ENCODE results near the gene GNG12. TPM values are rescaled to one million over a fixed set of nuclear protein-coding genes. Genes with fewer than 3 reads are reported as not detected.
A peak's percentile ranks its signal among the peaks of the same experiment; 100 is the strongest.

The GNG12 gene
- total RNA-seq, 2 experiments from 2014 or later = 0.05 TPM

- POLR2A ChIA-PET = interaction anchor here (3.4 to 4.2 kb wide), 2 partner anchors 12 to 50 kb away, joined by 16 to 67 read pairs; no protein-coding TSS in a partner anchor
These were observed 145.6 kb downstream of the GNG12 start for GRCh38 chr1:67687649-67688048.

GRCh38 chr1:67687198-67687545, 146.1 kb downstream of the GNG12 start:
- no peak for DNase-seq
- Mint-ChIP-seq H3K36me3 (ENCODE audit: low read depth) (peaks cover 31% of the 10 kb centered on the region), H3K27ac (peak overlapping the region; percentile 98), H3K4me3 (peak overlapping the region; percentile 99), H3K4me1 (peaks cover 46% of the 10 kb centered on the region), H3K27me3 (no peaks in the 10 kb centered on the region), H3K9me3 (no peaks in the 10 kb centered on the region)
- ChIA-PET CTCF (interaction anchor here (1.0 to 3.8 kb wide), 3 partner anchors 13 to 126 kb away, joined by 3 to 21 read pairs (median 12); no protein-coding TSS in a partner anchor), POLR2A (interaction anchor here (1.0 to 4.2 kb wide), 8 partner anchors 9 to 762 kb away, joined by 3 to 67 read pairs (median 8); partner anchors contain the start of genes DNAI4 and MIER1)

More at GRCh38 chr1:67687649-67688048, 145.6 kb downstream of the GNG12 start:
- Mint-ChIP-seq H3K9me3 (no peaks in the 10 kb centered on the region), H3K4me3 (peak overlapping the region; percentile 4), H3K27me3 (no peaks in the 10 kb centered on the region), H3K36me3 (ENCODE audit: low read depth) (peaks cover 31% of the 10 kb centered on the region), H3K4me1 (peaks cover 44% of the 10 kb centered on the region), H3K27ac (no peak overlapping the region)
- DNase-seq = no peak
- CTCF ChIA-PET = no interaction called here

- H3K27me3 Mint-ChIP-seq = no peaks in the 10 kb centered on the region
- ChIA-PET CTCF (interaction anchor here (1.0 to 3.8 kb wide), 5 partner anchors 12 to 150 kb away, joined by 3 to 21 read pairs (median 9); no protein-coding TSS in a partner anchor), POLR2A (interaction anchor here (0.6 to 4.2 kb wide), 20 partner anchors 8 to 917 kb away, joined by 3 to 67 read pairs (median 4); partner anchors contain the start of genes DNAI4, MIER1, SERBP1 and SLC35D1)
- H3K4me1 Mint-ChIP-seq = peaks cover 46% of the 10 kb centered on the region
- H3K27ac Mint-ChIP-seq = peak overlapping the region; percentile 98
- H3K36me3 Mint-ChIP-seq (ENCODE audit: low read depth) = peaks cover 31% of the 10 kb centered on the region
- DNase-seq = peak; percentile 70
- peak overlapping the region; percentile 99 for H3K4me3 Mint-ChIP-seq
- no peaks in the 10 kb centered on the region for H3K9me3 Mint-ChIP-seq
These were observed 146.7 kb downstream of the GNG12 start for GRCh38 chr1:67686267-67687197.

GRCh38 chr1:67685558-67686266, 147.6 kb downstream of the GNG12 start:
- H3K9me3 Mint-ChIP-seq = no peaks in the 10 kb centered on the region
- ChIA-PET POLR2A (interaction anchor here (0.5 to 4.2 kb wide), 22 partner anchors 9 to 761 kb away, joined by 3 to 67 read pairs (median 5); partner anchors contain the start of genes DNAI4, MIER1, SERBP1 and SLC35D1), CTCF (interaction anchor here (0.6 to 3.8 kb wide), 7 partner anchors 13 to 149 kb away, joined by 3 to 21 read pairs (median 5); no protein-coding TSS in a partner anchor)
- peaks cover 31% of the 10 kb centered on the region for H3K36me3 Mint-ChIP-seq (ENCODE audit: low read depth)
- DNase-seq = peak; percentile 64
- peak overlapping the region; percentile 99 for H3K4me3 Mint-ChIP-seq
- H3K27ac Mint-ChIP-seq = peak overlapping the region; percentile 98
- H3K4me1 Mint-ChIP-seq = peaks cover 46% of the 10 kb centered on the region
- no peaks in the 10 kb centered on the region for H3K27me3 Mint-ChIP-seq

- H3K4me1 Mint-ChIP-seq = peaks cover 46% of the 10 kb centered on the region
- no peaks in the 10 kb centered on the region for H3K27me3 Mint-ChIP-seq
- DNase-seq = peak; percentile 97
- peak within 1 kb of the TSS; percentile 99 for H3K4me3 Mint-ChIP-seq
- ChIA-PET CTCF (interaction anchor here (0.6 to 3.8 kb wide), 12 partner anchors 12 to 1855 kb away, joined by 3 to 21 read pairs (median 4); no protein-coding TSS in a partner anchor), POLR2A (interaction anchor here (0.5 to 4.2 kb wide), 17 partner anchors 10 to 760 kb away, joined by 3 to 67 read pairs (median 6); partner anchors contain the start of genes DNAI4, MIER1, SERBP1 and SLC35D1)
- H3K9me3 Mint-ChIP-seq = no peaks in the 10 kb centered on the region
- H3K36me3 Mint-ChIP-seq (ENCODE audit: low read depth) = peaks cover 31% of the 10 kb centered on the region
- peak within 1 kb of the TSS; percentile 98 for H3K27ac Mint-ChIP-seq
These were observed 148.2 kb downstream of the GNG12 start, which contains the start of gene GADD45A for GRCh38 chr1:67685067-67685557. Gene GADD45A, plus strand, starts transcription at chr1:67685201. Its CDS starts 294 bp downstream, at chr1:67685495.

- CTCF ChIA-PET = interaction anchor here (0.6 to 3.8 kb wide), 12 partner anchors 12 to 1855 kb away, joined by 3 to 21 read pairs (median 4); no protein-coding TSS in a partner anchor
- Mint-ChIP-seq H3K9me3 (no peaks in the 10 kb centered on the region), H3K4me1 (peaks cover 46% of the 10 kb centered on the region), H3K27me3 (no peaks in the 10 kb centered on the region), H3K27ac (peak overlapping the region; percentile 98), H3K4me3 (peak overlapping the region; percentile 99), H3K36me3 (ENCODE audit: low read depth) (peaks cover 31% of the 10 kb centered on the region)
- POLR2A ChIA-PET = interaction anchor here (1.1 to 4.2 kb wide), 12 partner anchors 9 to 760 kb away, joined by 4 to 67 read pairs (median 10); partner anchors contain the start of genes DNAI4, MIER1, SERBP1 and SLC35D1
- no peak for DNase-seq
These were observed 148.7 kb downstream of the GNG12 start for GRCh38 chr1:67684526-67685066.

GRCh38 chr1:67683766-67684525, 149.3 kb downstream of the GNG12 start:
- ChIA-PET POLR2A (interaction anchor here (2.2 to 4.2 kb wide), 5 partner anchors 9 to 759 kb away, joined by 8 to 67 read pairs (median 14); partner anchors contain the start of genes DNAI4, MIER1, SERBP1 and SLC35D1), CTCF (interaction anchor here (1.0 to 3.8 kb wide), 6 partner anchors 39 to 344 kb away, joined by 3 to 21 read pairs (median 6); no protein-coding TSS in a partner anchor)
- Mint-ChIP-seq H3K27ac (peak overlapping the region; percentile 98), H3K9me3 (no peaks in the 10 kb centered on the region), H3K36me3 (ENCODE audit: low read depth) (peaks cover 25% of the 10 kb centered on the region), H3K4me1 (peaks cover 45% of the 10 kb centered on the region), H3K27me3 (no peaks in the 10 kb centered on the region), H3K4me3 (peak overlapping the region; percentile 99)
- peak; percentile 25 for DNase-seq

- ChIA-PET CTCF (interaction anchor here (1.5 to 3.8 kb wide), 2 partner anchors 77 to 122 kb away, joined by 3 to 21 read pairs; no protein-coding TSS in a partner anchor), POLR2A (interaction anchor here (3.6 to 4.2 kb wide), 2 partner anchors 8 to 759 kb away, joined by 14 to 67 read pairs; partner anchors contain the start of genes DNAI4 and MIER1)
- Mint-ChIP-seq H3K27ac (no peak overlapping the region), H3K9me3 (no peaks in the 10 kb centered on the region), H3K4me1 (peaks cover 39% of the 10 kb centered on the region), H3K4me3 (no peak overlapping the region), H3K27me3 (no peaks in the 10 kb centered on the region), H3K36me3 (ENCODE audit: low read depth) (peaks cover 19% of the 10 kb centered on the region)
- no peak for DNase-seq
These were observed 150.0 kb downstream of the GNG12 start for GRCh38 chr1:67683316-67683715.

- H3K36me3 Mint-ChIP-seq (ENCODE audit: low read depth) = peaks cover 15% of the 10 kb centered on the region
- H3K4me3 Mint-ChIP-seq = no peak overlapping the region
- H3K9me3 Mint-ChIP-seq = no peaks in the 10 kb centered on the region
- CTCF ChIA-PET = interaction anchor here (1.5 kb wide), 1 partner anchor 122 kb away, joined by 3 read pairs; no protein-coding TSS in a partner anchor
- no peaks in the 10 kb centered on the region for H3K27me3 Mint-ChIP-seq
- no peak overlapping the region for H3K27ac Mint-ChIP-seq
- POLR2A ChIA-PET = no interaction called here
- peaks cover 35% of the 10 kb centered on the region for H3K4me1 Mint-ChIP-seq
- no peak for DNase-seq
These were observed 150.5 kb downstream of the GNG12 start for GRCh38 chr1:67682659-67683197.

- CTCF ChIA-PET = no interaction called here
These were observed 152.8 kb downstream of the GNG12 start for GRCh38 chr1:67680486-67680885.

GRCh38 chr1:67679691-67680090, 153.6 kb downstream of the GNG12 start:
- H3K4me1 Mint-ChIP-seq = peaks cover 33% of the 10 kb centered on the region
- H3K4me3 Mint-ChIP-seq = no peak overlapping the region
- H3K27me3 Mint-ChIP-seq = peaks cover 2% of the 10 kb centered on the region
- no peaks in the 10 kb centered on the region for H3K9me3 Mint-ChIP-seq
- H3K36me3 Mint-ChIP-seq (ENCODE audit: low read depth) = no peaks in the 10 kb centered on the region
- CTCF ChIA-PET = interaction anchor here (2.0 kb wide), 1 partner anchor 81 kb away, joined by 6 read pairs; no protein-coding TSS in a partner anchor
- H3K27ac Mint-ChIP-seq = no peak overlapping the region
- no peak for DNase-seq
- POLR2A ChIA-PET = no interaction called here

More at GRCh38 chr1:67680486-67680885, 152.8 kb downstream of the GNG12 start:
- Mint-ChIP-seq H3K27ac (no peak overlapping the region), H3K36me3 (ENCODE audit: low read depth) (peaks cover 2% of the 10 kb centered on the region), H3K4me1 (peaks cover 29% of the 10 kb centered on the region), H3K27me3 (peaks cover 2% of the 10 kb centered on the region), H3K4me3 (no peak overlapping the region), H3K9me3 (no peaks in the 10 kb centered on the region)
- no peak for DNase-seq
- POLR2A ChIA-PET = no interaction called here
